ENCODE measurements around the gene SGCD. TPM values are rescaled to one million over a fixed set of nuclear protein-coding genes. Genes with fewer than 3 reads are reported as not detected.

The SGCD gene
- total and polyA plus RNA-seq, 4 donors: 12.2 to 129 (median 22.3) TPM

GRCh38 chr5:156419661-156420060, 92.7 kb downstream of the SGCD start:
- 85 to 86% methylated on average over 1 of the region's 1 CpG for WGBS, 2 donors
- intact Hi-C loops (cut with DNase I): no loop called here
- H3K4me3 ChIP-seq (ENCODE audit: low read length in 2 of 2): no peak overlapping the region
- ATAC-seq (ENCODE audit: low FRiP score) (no peak), DNase-seq (no peak)
- peaks cover 0 to 3% of the 10 kb centered on the region in 2 donors for H3K4me1 ChIP-seq (ENCODE audit: control insufficient read depth in 1 of 2, insufficient read depth in 2 of 2, low read length in 2 of 2)
- H3K27me3 ChIP-seq (ENCODE audit: control insufficient read depth in 1 of 2, insufficient read depth in 2 of 2, low read length in 1 of 2): no peaks in the 10 kb centered on the region
- no peaks in the 10 kb centered on the region for H3K9me3 ChIP-seq (ENCODE audit: control insufficient read depth, low read length)
- no peak overlapping the region for H3K27ac ChIP-seq (ENCODE audit: low read depth in 1 of 2, low read length in 2 of 2)
- H3K36me3 ChIP-seq (ENCODE audit: control insufficient read depth in 1 of 2, insufficient read depth in 2 of 2, low read length in 1 of 2): no peaks in the 10 kb centered on the region

GRCh38 chr5:156420665-156421064, 93.7 kb downstream of the SGCD start:
- no peaks in the 10 kb centered on the region for H3K36me3 ChIP-seq (ENCODE audit: control insufficient read depth in 1 of 2, insufficient read depth in 2 of 2, low read length in 1 of 2)
- WGBS, 2 donors: 33 to 51% methylated on average over 1 of the region's 1 CpG
- no peaks in the 10 kb centered on the region for H3K27me3 ChIP-seq (ENCODE audit: control insufficient read depth in 1 of 2, insufficient read depth in 2 of 2, low read length in 1 of 2)
- no peaks in the 10 kb centered on the region for H3K4me1 ChIP-seq (ENCODE audit: control insufficient read depth in 1 of 2, insufficient read depth in 2 of 2, low read length in 2 of 2)
- intact Hi-C loops (cut with DNase I): no loop called here
- no peak for DNase-seq
- no peak overlapping the region for H3K27ac ChIP-seq (ENCODE audit: low read depth in 1 of 2, low read length in 2 of 2)
- H3K4me3 ChIP-seq (ENCODE audit: low read length in 2 of 2): no peak overlapping the region
- H3K9me3 ChIP-seq (ENCODE audit: control insufficient read depth, low read length): no peaks in the 10 kb centered on the region
- ATAC-seq (ENCODE audit: low FRiP score): no peak

GRCh38 chr5:156421798-156422197, 94.8 kb downstream of the SGCD start:
- no peaks in the 10 kb centered on the region for H3K36me3 ChIP-seq (ENCODE audit: control insufficient read depth in 1 of 2, insufficient read depth in 2 of 2, low read length in 1 of 2)
- no peak overlapping the region for H3K4me3 ChIP-seq (ENCODE audit: low read length in 2 of 2)
- intact Hi-C loops (cut with DNase I): no loop called here
- H3K27ac ChIP-seq (ENCODE audit: low read depth in 1 of 2, low read length in 2 of 2): no peak overlapping the region
- DNase-seq (no peak), ATAC-seq (ENCODE audit: low FRiP score) (no peak)
- no peaks in the 10 kb centered on the region for H3K27me3 ChIP-seq (ENCODE audit: control insufficient read depth in 1 of 2, insufficient read depth in 2 of 2, low read length in 1 of 2)
- 88 to 92% methylated on average over 4 of the region's 4 CpGs for WGBS, 2 donors
- H3K9me3 ChIP-seq (ENCODE audit: control insufficient read depth, low read length): no peaks in the 10 kb centered on the region
- H3K4me1 ChIP-seq (ENCODE audit: control insufficient read depth in 1 of 2, insufficient read depth in 2 of 2, low read length in 2 of 2): no peaks in the 10 kb centered on the region

- ATAC-seq (ENCODE audit: low FRiP score) (no peak), DNase-seq (no peak)
- intact Hi-C loops (cut with DNase I): no loop called here
- Histone ChIP-seq H3K36me3 (ENCODE audit: control insufficient read depth in 1 of 2, insufficient read depth in 2 of 2, low read length in 1 of 2) (no peaks in the 10 kb centered on the region), H3K9me3 (ENCODE audit: control insufficient read depth, low read length) (no peaks in the 10 kb centered on the region), H3K27me3 (ENCODE audit: control insufficient read depth in 1 of 2, insufficient read depth in 2 of 2, low read length in 1 of 2) (no peaks in the 10 kb centered on the region), H3K27ac (ENCODE audit: low read depth in 1 of 2, low read length in 2 of 2) (no peak overlapping the region), H3K4me3 (ENCODE audit: low read length in 2 of 2) (no peak overlapping the region), H3K4me1 (ENCODE audit: control insufficient read depth in 1 of 2, insufficient read depth in 2 of 2, low read length in 2 of 2) (no peaks in the 10 kb centered on the region)
- 65 to 66% methylated on average over 3 of the region's 3 CpGs for WGBS, 2 donors
These were observed 96.6 kb downstream of the SGCD start for GRCh38 chr5:156423597-156423996.

GRCh38 chr5:156427315-156427714, 100.4 kb downstream of the SGCD start:
- intact Hi-C loops (cut with DNase I): no loop called here
- H3K27ac ChIP-seq (ENCODE audit: low read depth in 1 of 2, low read length in 2 of 2): no peak overlapping the region
- WGBS, 2 donors: 95 to 96% methylated on average over 4 of the region's 4 CpGs
- H3K4me1 ChIP-seq (ENCODE audit: control insufficient read depth in 1 of 2, insufficient read depth in 2 of 2, low read length in 2 of 2): no peaks in the 10 kb centered on the region
- ATAC-seq (ENCODE audit: low FRiP score) (no peak), DNase-seq (no peak)
- H3K9me3 ChIP-seq (ENCODE audit: control insufficient read depth, low read length): no peaks in the 10 kb centered on the region
- H3K27me3 ChIP-seq (ENCODE audit: control insufficient read depth in 1 of 2, insufficient read depth in 2 of 2, low read length in 1 of 2): no peaks in the 10 kb centered on the region
- H3K4me3 ChIP-seq (ENCODE audit: low read length in 2 of 2): no peak overlapping the region
- H3K36me3 ChIP-seq (ENCODE audit: control insufficient read depth in 1 of 2, insufficient read depth in 2 of 2, low read length in 1 of 2): no peaks in the 10 kb centered on the region

GRCh38 chr5:156431956-156432829, 105.2 kb downstream of the SGCD start:
- ATAC-seq (ENCODE audit: low FRiP score) (no peak), DNase-seq (no peak)
- Histone ChIP-seq H3K27me3 (ENCODE audit: control insufficient read depth in 1 of 2, insufficient read depth in 2 of 2, low read length in 1 of 2) (no peaks in the 10 kb centered on the region), H3K36me3 (ENCODE audit: control insufficient read depth in 1 of 2, insufficient read depth in 2 of 2, low read length in 1 of 2) (no peaks in the 10 kb centered on the region), H3K4me3 (ENCODE audit: low read length in 2 of 2) (no peak overlapping the region), H3K9me3 (ENCODE audit: control insufficient read depth, low read length) (no peaks in the 10 kb centered on the region), H3K27ac (ENCODE audit: low read depth in 1 of 2, low read length in 2 of 2) (no peak overlapping the region), H3K4me1 (ENCODE audit: control insufficient read depth in 1 of 2, insufficient read depth in 2 of 2, low read length in 2 of 2) (no peaks in the 10 kb centered on the region)
- WGBS, 2 donors: 95 to 96% methylated on average over 9 of the region's 9 CpGs
- intact Hi-C loops (cut with DNase I): no loop called here

- WGBS, 2 donors: 98 to 100% methylated on average over 1 of the region's 1 CpG
- Histone ChIP-seq H3K9me3 (ENCODE audit: control insufficient read depth, low read length) (no peaks in the 10 kb centered on the region), H3K4me3 (ENCODE audit: low read length in 2 of 2) (no peak overlapping the region), H3K27me3 (ENCODE audit: control insufficient read depth in 1 of 2, insufficient read depth in 2 of 2, low read length in 1 of 2) (no peaks in the 10 kb centered on the region), H3K36me3 (ENCODE audit: control insufficient read depth in 1 of 2, insufficient read depth in 2 of 2, low read length in 1 of 2) (no peaks in the 10 kb centered on the region), H3K4me1 (ENCODE audit: control insufficient read depth in 1 of 2, insufficient read depth in 2 of 2, low read length in 2 of 2) (no peaks in the 10 kb centered on the region), H3K27ac (ENCODE audit: low read depth in 1 of 2, low read length in 2 of 2) (no peak overlapping the region)
- no peak for DNase-seq
- intact Hi-C loops (cut with DNase I): no loop called here
- ATAC-seq (ENCODE audit: low FRiP score): peak; percentile 7
These were observed 105.8 kb downstream of the SGCD start for GRCh38 chr5:156432830-156433105.

- DNase-seq: no peak
- intact Hi-C loops (cut with DNase I): no loop called here
- WGBS, 2 donors: 97% methylated on average over 5 of the region's 5 CpGs
- Histone ChIP-seq H3K4me3 (ENCODE audit: low read length in 2 of 2) (no peak overlapping the region), H3K9me3 (ENCODE audit: control insufficient read depth, low read length) (no peaks in the 10 kb centered on the region), H3K4me1 (ENCODE audit: control insufficient read depth in 1 of 2, insufficient read depth in 2 of 2, low read length in 2 of 2) (no peaks in the 10 kb centered on the region), H3K27ac (ENCODE audit: low read depth in 1 of 2, low read length in 2 of 2) (no peak overlapping the region), H3K27me3 (ENCODE audit: control insufficient read depth in 1 of 2, insufficient read depth in 2 of 2, low read length in 1 of 2) (no peaks in the 10 kb centered on the region), H3K36me3 (ENCODE audit: control insufficient read depth in 1 of 2, insufficient read depth in 2 of 2, low read length in 1 of 2) (no peaks in the 10 kb centered on the region)
- ATAC-seq (ENCODE audit: low FRiP score): no peak
These were observed 107.5 kb downstream of the SGCD start for GRCh38 chr5:156434471-156434870.

GRCh38 chr5:156435101-156435500, 108.1 kb downstream of the SGCD start:
- H3K27me3 ChIP-seq (ENCODE audit: control insufficient read depth in 1 of 2, insufficient read depth in 2 of 2, low read length in 1 of 2): no peaks in the 10 kb centered on the region
- no peaks in the 10 kb centered on the region for H3K4me1 ChIP-seq (ENCODE audit: control insufficient read depth in 1 of 2, insufficient read depth in 2 of 2, low read length in 2 of 2)
- no peaks in the 10 kb centered on the region for H3K9me3 ChIP-seq (ENCODE audit: control insufficient read depth, low read length)
- WGBS, 2 donors: 93 to 97% methylated on average over 3 of the region's 3 CpGs
- H3K27ac ChIP-seq (ENCODE audit: low read depth in 1 of 2, low read length in 2 of 2): no peak overlapping the region
- ATAC-seq (ENCODE audit: low FRiP score) (no peak), DNase-seq (no peak)
- no peak overlapping the region for H3K4me3 ChIP-seq (ENCODE audit: low read length in 2 of 2)
- no peaks in the 10 kb centered on the region for H3K36me3 ChIP-seq (ENCODE audit: control insufficient read depth in 1 of 2, insufficient read depth in 2 of 2, low read length in 1 of 2)
- intact Hi-C loops (cut with DNase I): no loop called here
